GM19023 (cell line): Measurements from ENCODE around the gene TMEM151A.

Experiments
- ATAC-seq: cut with Tn5 transposase; IDR thresholded peaks from one replicate; pipeline ENCODE4 v1.9.1; 2021; ENCODE audit warnings: mild to moderate bottlenecking, moderate library complexity; ENCODE audit not compliant: unreplicated experiment

The TMEM151A gene

GRCh38 chr11:66334605-66335442, 43.1 kb downstream of the TMEM151A start:
- ATAC-seq = no peak

- no peak for ATAC-seq
Measured at GRCh38 chr11:66335531-66336233, 44.0 kb downstream of the TMEM151A start.

- peak; percentile 65 for ATAC-seq
Measured at GRCh38 chr11:66336234-66337102, 44.8 kb downstream of the TMEM151A start, which contains the start of gene RIN1. Gene RIN1 (minus strand): TSS chr11:66336434. CDS start chr11:66336402, 32 bp downstream.

GRCh38 chr11:66337103-66337899, 45.6 kb downstream of the TMEM151A start:
- ATAC-seq = no peak

GRCh38 chr11:66338276-66339161, 46.8 kb downstream of the TMEM151A start:
- no peak for ATAC-seq

GRCh38 chr11:66339162-66339675, 47.5 kb downstream of the TMEM151A start:
- no peak for ATAC-seq

GRCh38 chr11:66339686-66340483, 48.2 kb downstream of the TMEM151A start:
- no peak for ATAC-seq

GRCh38 chr11:66340596-66341501, 49.2 kb downstream of the TMEM151A start:
- ATAC-seq = no peak

GRCh38 chr11:66341502-66342126, 49.9 kb downstream of the TMEM151A start:
- no peak for ATAC-seq

GRCh38 chr11:66343176-66343575, 51.5 kb downstream of the TMEM151A start:
- ATAC-seq = no peak

GRCh38 chr11:66344550-66345315, 53.0 kb downstream of the TMEM151A start, which contains the start of gene BRMS1:
Gene BRMS1 (minus strand): TSS chr11:66345104. CDS start chr11:66342234, 2,870 bp downstream.
- ATAC-seq = peak; percentile 60

GRCh38 chr11:66345316-66345649, 53.6 kb downstream of the TMEM151A start:
- ATAC-seq = peak; percentile 2
